HEK293 (cell line): ENCODE data around the gene KICS2.

Source experiments
- CTCF ChIA-PET: fragments of 350-600 bp; formaldehyde crosslinking; extraction: SDS; loops from one replicate; lab custom pipeline; 2021; ENCODE audit warnings: antibody characterized with exemption; lab: Yijun Ruan, JAX
- POLR2A ChIA-PET: fragments of 300-600 bp; formaldehyde crosslinking; extraction: SDS; loops from one replicate; lab custom pipeline; 2020; ENCODE audit warnings: antibody characterized with exemption, inconsistent platforms; lab: Yijun Ruan, JAX
- H3K27ac ChIP-seq: fragments of 200-500 bp; sonication (Bioruptor generic); 2 replicates; pipeline ENCODE4 v1.5.1; 2014; ENCODE audit warnings: low read depth, low read length, control low read depth, inconsistent platforms; ENCODE audit errors: extremely low read depth
- H3K36me3 ChIP-seq, 2 experiments: fragments of 200-500 bp in 1 of 2; sonication (Bioruptor generic) in 1 of 2; 1 replicate in 1 of 2; 2 replicates in 1 of 2; pipeline ENCODE4 v1.5.1; 2014 to 2017; ENCODE audit warnings: inconsistent platforms in 2 of 2, low read length in 2 of 2; ENCODE audit not compliant: control insufficient read depth in 2 of 2, insufficient read depth in 1 of 2
- H3K4me1 ChIP-seq: fragments of 200-500 bp; sonication (Bioruptor generic); 2 replicates; pipeline ENCODE4 v1.5.1; 2014; ENCODE audit warnings: mild to moderate bottlenecking, low read length, inconsistent platforms; ENCODE audit not compliant: control insufficient read depth, insufficient read depth
- H3K4me3 ChIP-seq: 2 replicates; pipeline ENCODE4 v1.5.1; 2011; ENCODE audit warnings: low read depth, mild to moderate bottlenecking, control low read depth, low read length, moderate library complexity
- H3K9me3 ChIP-seq: fragments of 200-500 bp; sonication (Bioruptor generic); 2 replicates; pipeline ENCODE4 v1.5.1; 2014; ENCODE audit warnings: low read depth, low read length, inconsistent platforms; ENCODE audit not compliant: control insufficient read depth, insufficient read depth
- BCL11A ChIP-seq: fragments of 450-650 bp; formaldehyde crosslinking; IDR thresholded peaks from 2 replicates; pipeline ENCODE4 v1.5.1; 2016; ENCODE audit warnings: low read depth, missing biosample characterization, missing genetic modification characterization
- GLI2 ChIP-seq: fragments of 450-650 bp; formaldehyde crosslinking; IDR thresholded peaks from 2 replicates; pipeline ENCODE4; 2017; ENCODE audit warnings: missing biosample characterization, missing genetic modification characterization, low read depth, borderline replicate concordance
- HIC1 ChIP-seq: fragments of 450-650 bp; formaldehyde crosslinking; IDR thresholded peaks from 2 replicates; pipeline ENCODE4 v1.5.1; 2016; ENCODE audit warnings: missing biosample characterization, missing genetic modification characterization
- ZBTB49 ChIP-seq: fragments of 450-650 bp; formaldehyde crosslinking; IDR thresholded peaks from 2 replicates; pipeline ENCODE4 v1.5.1; 2016; ENCODE audit warnings: missing biosample characterization, missing genetic modification characterization, low read depth
- ZFP37 ChIP-seq: fragments of 450-650 bp; formaldehyde crosslinking; IDR thresholded peaks from 2 replicates; pipeline ENCODE4 v1.5.1; 2016; ENCODE audit warnings: missing biosample characterization, missing genetic modification characterization
- ZNF18 ChIP-seq: fragments of 450-650 bp; formaldehyde crosslinking; IDR thresholded peaks from 2 replicates; pipeline ENCODE4 v1.5.1; 2016; ENCODE audit warnings: missing biosample characterization, missing genetic modification characterization
- ZNF184 ChIP-seq: fragments of 450-650 bp; IDR thresholded peaks from 2 replicates; pipeline ENCODE4 v1.5.1; 2018; ENCODE audit warnings: missing biosample characterization, mild to moderate bottlenecking, missing genetic modification characterization
- ZNF2 ChIP-seq: fragments of 450-650 bp; formaldehyde crosslinking; IDR thresholded peaks from 2 replicates; pipeline ENCODE4 v1.5.1; 2016; ENCODE audit warnings: missing biosample characterization, missing genetic modification characterization
- ZNF302 ChIP-seq: fragments of 450-650 bp; formaldehyde crosslinking; IDR thresholded peaks from 2 replicates; pipeline ENCODE4 v1.5.1; 2016; ENCODE audit warnings: missing biosample characterization, missing genetic modification characterization, low read depth
- ZNF324 ChIP-seq: fragments of 450-650 bp; formaldehyde crosslinking; IDR thresholded peaks from 2 replicates; pipeline ENCODE4 v1.5.1; 2016; ENCODE audit warnings: missing biosample characterization, missing genetic modification characterization
- ZNF701 ChIP-seq: fragments of 450-650 bp; formaldehyde crosslinking; IDR thresholded peaks from 2 replicates; pipeline ENCODE4 v1.5.1; 2016; ENCODE audit warnings: missing biosample characterization, missing genetic modification characterization
- ZNF791 ChIP-seq: fragments of 450-650 bp; formaldehyde crosslinking; IDR thresholded peaks from 2 replicates; pipeline ENCODE4 v1.5.1; 2016; ENCODE audit warnings: missing biosample characterization, missing genetic modification characterization
- ZNF837 ChIP-seq: fragments of 450-650 bp; formaldehyde crosslinking; IDR thresholded peaks from 2 replicates; pipeline ENCODE4 v1.5.1; 2016; ENCODE audit warnings: missing biosample characterization, missing genetic modification characterization

KICS2 gene

GRCh38 chr12:64252681-64253080 is 30.6 kb upstream of the KICS2 start (continued):
- TF ChIP-seq ZNF18: no peak
- TF ChIP-seq, all 188 proteins: peak for 0

- POLR2A ChIA-PET: no interaction called here
- no peak overlapping the region for H3K4me3 ChIP-seq
- TF ChIP-seq ZBTB49 (tag by site-specific recombination) (no peak), ZNF837 (tag by site-specific recombination) (no peak), ZNF701 (no peak), BCL11A (tag by site-specific recombination) (no peak), GLI2 (tag by site-specific recombination) (no peak), ZNF18 (peak; percentile 76), ZFP37 (tag by site-specific recombination) (no peak), ZNF2 (no peak)
- TF ChIP-seq, all 188 proteins: peak for 1
- Histone ChIP-seq H3K4me1 (no peaks in the 10 kb centered on the region), H3K9me3 (no peaks in the 10 kb centered on the region), H3K27ac (no peak overlapping the region), H3K36me3 (no peaks in the 10 kb centered on the region)
- CTCF ChIA-PET: interaction anchor here (0.9 to 1.3 kb wide), 4 partner anchors 10 to 417 kb away, joined by 3 to 4 read pairs (median 3); no protein-coding TSS in a partner anchor
These were observed 21.7 kb upstream of the KICS2 start for GRCh38 chr12:64243809-64244208.

- CTCF ChIA-PET: interaction anchor here (0.6 kb wide), 1 partner anchor 20 kb away, joined by 3 read pairs; no protein-coding TSS in a partner anchor
- Histone ChIP-seq H3K9me3 (no peaks in the 10 kb centered on the region), H3K4me1 (no peaks in the 10 kb centered on the region), H3K36me3 (no peaks in the 10 kb centered on the region), H3K4me3 (no peak overlapping the region), H3K27ac (no peak overlapping the region)
- POLR2A ChIA-PET: no interaction called here
- no peak for TF ChIP-seq ZNF791 (tag by site-specific recombination)
- TF ChIP-seq HIC1 (tag by site-specific recombination): no peak
- TF ChIP-seq ZNF184: no peak
- no peak for TF ChIP-seq ZNF324 (tag by site-specific recombination)
- TF ChIP-seq ZNF302 (tag by site-specific recombination): no peak
These were observed 18.7 kb upstream of the KICS2 start for GRCh38 chr12:64240781-64241180.
